DMS114 treated with DMSO at 0.1 percent for 48 hours (cell line): ENCODE data around the gene B2M.
"Not testable (repeated sequence)": the region's sequence is repeated elsewhere in the genome, so short reads cannot be mapped to it uniquely, and the experiment has no call there.

ENCODE experiments used
- DNase-seq: peaks from one replicate; lab custom pipeline; 2025; ENCODE audit not compliant: unreplicated experiment; lab: John Stamatoyannopoulos, UW

B2M gene

DNA sequence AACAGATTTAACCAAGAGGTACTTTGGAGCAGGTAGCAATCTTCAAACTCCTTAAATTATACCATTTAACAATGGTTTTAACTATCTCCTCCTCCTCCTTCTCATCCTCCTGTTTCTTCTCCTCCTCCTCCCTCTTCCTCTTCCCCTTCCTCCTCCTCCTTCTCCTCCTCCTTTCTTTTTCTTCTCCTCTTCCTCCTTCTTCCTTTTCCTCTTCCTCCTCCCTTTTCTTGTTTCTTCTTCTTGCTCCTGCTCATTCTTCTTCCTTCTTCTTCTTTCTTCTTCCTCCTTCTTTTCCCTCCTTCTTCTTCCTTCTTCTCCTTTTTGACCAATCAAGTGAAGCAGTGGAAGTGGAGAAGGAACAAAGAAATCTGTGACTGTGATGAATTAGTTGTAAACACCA lies 14.3 kb upstream of the B2M start:
- no peak for DNase-seq

- no peak for DNase-seq
These were observed 12.7 kb upstream of the B2M start for GRCh38 chr15:44698641-44699040.

DNA sequence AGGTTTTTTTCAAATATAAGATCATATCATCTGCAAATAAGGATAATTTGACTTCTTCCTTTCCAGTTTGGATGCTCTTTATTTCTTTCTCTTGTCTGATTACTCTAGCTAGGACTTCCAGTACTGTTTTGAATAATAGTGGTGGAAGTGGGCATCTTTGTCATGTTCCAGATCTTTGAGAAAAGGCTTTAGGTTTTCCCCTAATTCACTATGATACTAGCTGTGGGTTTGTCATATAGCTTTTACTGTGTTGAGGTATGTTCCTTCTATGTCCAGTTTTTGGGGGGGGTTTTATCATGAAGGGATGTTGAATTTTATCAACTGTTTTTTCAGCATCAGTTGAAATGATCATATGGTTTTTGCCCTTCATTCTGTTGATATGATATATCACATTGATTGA lies 10.6 kb upstream of the B2M start:
- not testable (repeated sequence) for DNase-seq

DNA sequence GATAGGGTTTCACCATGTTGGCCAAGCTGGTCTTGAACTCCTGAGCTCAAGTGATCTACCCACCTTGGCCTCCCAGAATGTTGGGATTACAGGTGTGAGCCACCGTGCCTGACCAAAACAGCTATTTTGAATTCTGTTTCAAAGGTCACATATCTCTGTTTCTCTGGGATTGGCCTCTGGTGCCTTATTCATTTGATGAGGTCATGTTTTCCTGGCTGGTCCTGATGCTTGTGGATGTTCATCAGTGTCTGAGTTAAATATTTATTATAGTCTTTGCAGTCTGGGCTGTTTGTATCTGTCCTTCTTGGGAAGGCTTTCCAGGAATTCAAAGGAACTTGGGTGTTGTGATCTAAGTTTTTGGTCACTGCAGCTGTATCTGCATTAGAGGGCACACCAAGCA lies 5.3 kb upstream of the B2M start:
- no peak for DNase-seq

GRCh38 chr15:44706401-44706800 lies 4.9 kb upstream of the B2M start:
- DNase-seq, result no peak

DNA sequence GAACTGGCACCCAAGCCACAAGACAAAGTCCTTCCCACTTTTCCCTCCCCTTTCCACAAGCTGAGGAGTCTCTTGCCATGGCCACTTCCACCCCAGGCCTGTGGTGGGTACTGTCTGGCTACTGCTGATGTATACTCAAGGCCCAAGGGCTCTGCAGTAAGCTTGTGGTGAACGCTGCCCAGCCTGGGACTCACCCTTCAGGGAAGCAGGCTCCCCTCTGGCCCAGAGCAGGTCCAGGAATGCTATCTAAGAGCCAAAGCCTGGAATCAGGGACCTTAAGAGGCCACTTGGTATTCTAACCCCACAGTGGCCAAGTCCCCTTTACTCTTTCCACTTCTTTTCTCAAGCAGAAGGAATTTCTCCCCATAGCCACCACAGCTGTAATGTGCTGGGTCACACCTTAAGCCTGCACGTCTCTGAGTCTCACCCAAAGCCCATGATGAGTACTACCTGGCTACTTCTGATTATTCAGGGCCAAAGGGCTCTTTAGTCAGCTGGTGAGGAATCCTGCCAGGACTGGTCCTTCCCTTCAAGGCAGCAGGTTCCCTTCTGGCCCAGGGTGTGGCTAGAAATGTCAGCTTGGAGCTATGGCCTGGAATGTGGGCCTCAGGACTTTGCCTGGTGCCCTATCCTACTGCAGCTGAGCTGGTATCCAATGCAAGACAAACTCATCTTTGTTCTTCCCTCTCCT lies 4.2 kb upstream of the B2M start:
- DNase-seq, result no peak

DNA sequence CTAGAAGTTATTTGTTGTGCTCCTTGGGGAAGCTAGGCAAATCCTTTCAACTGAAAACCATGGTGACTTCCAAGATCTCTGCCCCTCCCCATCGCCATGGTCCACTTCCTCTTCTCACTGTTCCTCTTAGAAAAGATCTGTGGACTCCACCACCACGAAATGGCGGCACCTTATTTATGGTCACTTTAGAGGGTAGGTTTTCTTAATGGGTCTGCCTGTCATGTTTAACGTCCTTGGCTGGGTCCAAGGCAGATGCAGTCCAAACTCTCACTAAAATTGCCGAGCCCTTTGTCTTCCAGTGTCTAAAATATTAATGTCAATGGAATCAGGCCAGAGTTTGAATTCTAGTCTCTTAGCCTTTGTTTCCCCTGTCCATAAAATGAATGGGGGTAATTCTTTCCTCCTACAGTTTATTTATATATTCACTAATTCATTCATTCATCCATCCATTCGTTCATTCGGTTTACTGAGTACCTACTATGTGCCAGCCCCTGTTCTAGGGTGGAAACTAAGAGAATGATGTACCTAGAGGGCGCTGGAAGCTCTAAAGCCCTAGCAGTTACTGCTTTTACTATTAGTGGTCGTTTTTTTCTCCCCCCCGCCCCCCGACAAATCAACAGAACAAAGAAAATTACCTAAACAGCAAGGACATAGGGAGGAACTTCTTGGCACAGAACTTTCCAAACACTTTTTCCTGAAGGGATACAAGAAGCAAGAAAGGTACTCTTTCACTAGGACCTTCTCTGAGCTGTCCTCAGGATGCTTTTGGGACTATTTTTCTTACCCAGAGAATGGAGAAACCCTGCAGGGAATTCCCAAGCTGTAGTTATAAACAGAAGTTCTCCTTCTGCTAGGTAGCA lies 851 bp upstream of the B2M start:
- DNase-seq, result no peak

DNA sequence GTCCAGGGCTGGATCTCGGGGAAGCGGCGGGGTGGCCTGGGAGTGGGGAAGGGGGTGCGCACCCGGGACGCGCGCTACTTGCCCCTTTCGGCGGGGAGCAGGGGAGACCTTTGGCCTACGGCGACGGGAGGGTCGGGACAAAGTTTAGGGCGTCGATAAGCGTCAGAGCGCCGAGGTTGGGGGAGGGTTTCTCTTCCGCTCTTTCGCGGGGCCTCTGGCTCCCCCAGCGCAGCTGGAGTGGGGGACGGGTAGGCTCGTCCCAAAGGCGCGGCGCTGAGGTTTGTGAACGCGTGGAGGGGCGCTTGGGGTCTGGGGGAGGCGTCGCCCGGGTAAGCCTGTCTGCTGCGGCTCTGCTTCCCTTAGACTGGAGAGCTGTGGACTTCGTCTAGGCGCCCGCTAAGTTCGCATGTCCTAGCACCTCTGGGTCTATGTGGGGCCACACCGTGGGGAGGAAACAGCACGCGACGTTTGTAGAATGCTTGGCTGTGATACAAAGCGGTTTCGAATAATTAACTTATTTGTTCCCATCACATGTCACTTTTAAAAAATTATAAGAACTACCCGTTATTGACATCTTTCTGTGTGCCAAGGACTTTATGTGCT lies 527 bp downstream of the B2M start:
- no peak for DNase-seq

- DNase-seq, result peak; percentile 54
These were observed 1.2 kb downstream of the B2M start for GRCh38 chr15:44712346-44713005.

GRCh38 chr15:44713006-44713966 lies 2.0 kb downstream of the B2M start:
- peak; percentile 19 for DNase-seq

DNA sequence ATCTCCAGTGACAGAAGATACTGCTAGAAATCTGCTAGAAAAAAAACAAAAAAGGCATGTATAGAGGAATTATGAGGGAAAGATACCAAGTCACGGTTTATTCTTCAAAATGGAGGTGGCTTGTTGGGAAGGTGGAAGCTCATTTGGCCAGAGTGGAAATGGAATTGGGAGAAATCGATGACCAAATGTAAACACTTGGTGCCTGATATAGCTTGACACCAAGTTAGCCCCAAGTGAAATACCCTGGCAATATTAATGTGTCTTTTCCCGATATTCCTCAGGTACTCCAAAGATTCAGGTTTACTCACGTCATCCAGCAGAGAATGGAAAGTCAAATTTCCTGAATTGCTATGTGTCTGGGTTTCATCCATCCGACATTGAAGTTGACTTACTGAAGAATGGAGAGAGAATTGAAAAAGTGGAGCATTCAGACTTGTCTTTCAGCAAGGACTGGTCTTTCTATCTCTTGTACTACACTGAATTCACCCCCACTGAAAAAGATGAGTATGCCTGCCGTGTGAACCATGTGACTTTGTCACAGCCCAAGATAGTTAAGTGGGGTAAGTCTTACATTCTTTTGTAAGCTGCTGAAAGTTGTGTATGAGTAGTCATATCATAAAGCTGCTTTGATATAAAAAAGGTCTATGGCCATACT lies 4.0 kb downstream of the B2M start:
- no peak for DNase-seq

GRCh38 chr15:44715797-44716334 lies 4.5 kb downstream of the B2M start:
- no peak for DNase-seq

DNA sequence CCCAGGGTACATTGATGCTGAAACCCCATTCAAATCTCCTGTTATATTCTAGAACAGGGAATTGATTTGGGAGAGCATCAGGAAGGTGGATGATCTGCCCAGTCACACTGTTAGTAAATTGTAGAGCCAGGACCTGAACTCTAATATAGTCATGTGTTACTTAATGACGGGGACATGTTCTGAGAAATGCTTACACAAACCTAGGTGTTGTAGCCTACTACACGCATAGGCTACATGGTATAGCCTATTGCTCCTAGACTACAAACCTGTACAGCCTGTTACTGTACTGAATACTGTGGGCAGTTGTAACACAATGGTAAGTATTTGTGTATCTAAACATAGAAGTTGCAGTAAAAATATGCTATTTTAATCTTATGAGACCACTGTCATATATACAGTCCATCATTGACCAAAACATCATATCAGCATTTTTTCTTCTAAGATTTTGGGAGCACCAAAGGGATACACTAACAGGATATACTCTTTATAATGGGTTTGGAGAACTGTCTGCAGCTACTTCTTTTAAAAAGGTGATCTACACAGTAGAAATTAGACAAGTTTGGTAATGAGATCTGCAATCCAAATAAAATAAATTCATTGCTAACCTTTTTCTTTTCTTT lies 5.8 kb downstream of the B2M start:
- no peak for DNase-seq

GRCh38 chr15:44718180-44718926 lies 7.0 kb downstream of the B2M start:
- DNase-seq, result no peak

- DNase-seq, result no peak
These were observed 7.6 kb downstream of the B2M start for GRCh38 chr15:44718927-44719292.

DNA sequence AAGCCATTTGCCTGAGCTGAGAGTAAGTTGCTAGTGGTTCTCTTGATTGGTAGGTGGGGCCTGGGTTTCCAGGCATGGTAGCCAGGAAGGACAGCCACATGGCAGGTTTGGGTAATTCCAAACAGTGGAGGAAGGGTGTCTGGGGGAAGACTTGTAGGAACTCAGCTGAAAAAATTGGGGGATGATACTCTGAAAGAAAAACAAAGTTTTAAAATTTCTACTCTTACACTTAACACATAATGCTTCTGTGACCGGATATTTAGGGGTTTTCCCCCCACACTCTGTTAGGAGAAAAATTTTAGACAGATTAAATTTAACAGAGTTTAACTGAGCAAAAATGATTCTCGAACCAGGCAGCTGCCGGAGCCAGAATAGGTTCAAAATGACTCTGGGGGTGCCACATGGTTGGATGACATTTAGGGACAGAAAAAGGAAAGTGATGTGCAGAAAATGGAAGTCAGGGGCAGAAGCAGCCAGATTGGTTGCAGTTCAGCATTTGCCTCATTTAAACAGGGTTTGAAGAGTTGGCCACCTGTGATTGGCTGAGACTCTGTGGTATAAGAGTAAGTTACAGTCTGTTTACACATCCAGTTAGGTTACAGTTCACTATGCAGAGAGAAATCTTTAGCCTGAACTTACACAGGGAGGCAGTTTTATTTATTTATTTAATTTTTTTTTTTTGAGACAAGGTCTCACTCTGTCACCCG lies 8.1 kb downstream of the B2M start:
- DNase-seq, result no peak

GRCh38 chr15:44720000-44720435 lies 8.7 kb downstream of the B2M start:
- not testable (repeated sequence) for DNase-seq
